ENCODE data around the gene SMIM32. TPM values are rescaled to one million over a fixed set of nuclear protein-coding genes. Genes with fewer than 3 reads are reported as not detected.

The SMIM32 gene
- total and polyA plus RNA-seq, 2 of the 4 experiments (the other 2 are of a cell fraction), result not detected

- 61% methylated on average over 3 of the region's 4 CpGs; no CpG with 5 or more reads in 1 of the 2 experiments for WGBS, 2 experiments (ENCODE audit: extremely low coverage in 2 of 2, insufficient read length in 1 of 2)
- Histone ChIP-seq H3K9me3 (ENCODE audit: control insufficient read depth, insufficient read depth, low read length) (no peaks in the 10 kb centered on the region; the same call in 1 of the 2 replicates), H2AK9ac (replicated peaks; ENCODE audit: low read depth, low read length, poor library complexity) (no peak overlapping the region), H3K14ac (replicated peaks; ENCODE audit: low read depth, low read length) (no peak overlapping the region), H3K4ac (ENCODE audit: low read depth, low read length) (no peak overlapping the region), H3K56ac (ENCODE audit: extremely low read depth, insufficient read depth, low read length) (no peak overlapping the region), H2AK5ac (ENCODE audit: low read depth, low read length) (no peak overlapping the region), H3K79me1 (ENCODE audit: low read depth in 1 of 2, low read length in 2 of 2) (no peaks in the 10 kb centered on the region), H2BK15ac (ENCODE audit: low read depth, low read length) (no peak overlapping the region), H4K20me1 (ENCODE audit: insufficient read depth, low read length) (no peaks in the 10 kb centered on the region), H3K4me3 (ENCODE audit: insufficient read depth, low read depth, low read length) (no peak overlapping the region), H3K23ac (ENCODE audit: low read depth, low read length) (no peak overlapping the region), H2BK5ac (ENCODE audit: low read depth, low read length, poor library complexity, severe bottlenecking) (no peak overlapping the region), H3K27me3 (ENCODE audit: control insufficient read depth, insufficient read depth, low read length) (peaks cover 25% of the 10 kb centered on the region), H2BK120ac (ENCODE audit: low read depth, low read length) (no peak overlapping the region), H3K36me3 (ENCODE audit: control insufficient read depth, insufficient read depth, low read length) (no peaks in the 10 kb centered on the region), H4K91ac (ENCODE audit: insufficient read depth, low read depth, low read length) (no peak overlapping the region), H2AFZ (replicated peaks; ENCODE audit: low read length, poor library complexity) (no peak overlapping the region), H4K8ac (ENCODE audit: low read depth in 2 of 2, low read length in 2 of 2) (no peak overlapping the region), H3K18ac (ENCODE audit: low read depth, low read length) (no peak overlapping the region), H3K4me1 (ENCODE audit: control insufficient read depth, insufficient read depth, low read length) (no peaks in the 10 kb centered on the region), H3K4me2 (ENCODE audit: low read depth, low read length) (no peak overlapping the region), H3K9me1 (ENCODE audit: insufficient read depth, low read length) (no peaks in the 10 kb centered on the region), H3K27ac (ENCODE audit: insufficient read depth, low read length) (no peak overlapping the region), H4K5ac (ENCODE audit: low read depth, low read length) (no peak overlapping the region), H2BK20ac (ENCODE audit: low read depth, low read length) (no peak overlapping the region), H3K9ac (ENCODE audit: low read depth, low read length) (no peak overlapping the region)
- intact Hi-C loops (cut with micrococcal nuclease) (no loop called here), in situ Hi-C loops (cut with MboI; ENCODE audit: low sequenced_read_pairs) (loop anchor here (25.0 kb wide), 1 partner anchor 640 kb away; no protein-coding TSS in a partner anchor), dilution Hi-C loops (cut with HindIII; ENCODE audit: low sequenced_read_pairs, unreplicated experiment) (no loop called here)
- no peak for ATAC-seq (ENCODE audit: low read depth)
- POLR2A ChIA-PET (ENCODE audit: unreplicated experiment), result no interaction called here
- TF ChIP-seq POLR2A (IDR thresholded peaks at IDR 0.05; ENCODE audit: low read depth, low read length), result no peak
- no peak for TF ChIP-seq MXI1 (IDR thresholded peaks at IDR 0.05; ENCODE audit: borderline replicate concordance, low read depth, low read length)
- TF ChIP-seq RFX5 (IDR thresholded peaks at IDR 0.05; ENCODE audit: low read depth, low read length), result no peak
- no peak for TF ChIP-seq MAZ (IDR thresholded peaks at IDR 0.05; ENCODE audit: borderline replicate concordance, low read depth, low read length)
- DNase-seq, result no peak
- CTCF ChIA-PET, result no interaction called here
- BruUV-seq (replicated peaks), result no TSS peak
Observed at GRCh38 chr5:136201870-136202269, 8.9 kb upstream of the SMIM32 start.

Data from IMR-90 (cell line).